BJ (cell line): ENCODE results near the gene ZNF283. TPM values are rescaled to one million over a fixed set of nuclear protein-coding genes. Genes with fewer than 3 reads are reported as not detected.
"Not testable (repeated sequence)": the region's sequence is repeated elsewhere in the genome, so short reads cannot be mapped to it uniquely, and the experiment has no call there.

ENCODE experiments used
- CTCF ChIA-PET: fragments of 350-600 bp; formaldehyde crosslinking; extraction: SDS; loops from one replicate; lab custom pipeline; 2021; ENCODE audit warnings: antibody characterized with exemption, inconsistent platforms; lab: Yijun Ruan, JAX
- POLR2A ChIA-PET: fragments of 300-600 bp; sonication (Branson Sonifier 250); formaldehyde crosslinking; extraction: SDS; loops from one replicate; lab custom pipeline; 2021; ENCODE audit warnings: antibody characterized with exemption; lab: Charles Lee
- DNase-seq: peaks from one replicate; pipeline ENCODE4 v3.0.0-alpha.2; 2011; ENCODE audit warnings: low read depth
- H3K27me3 ChIP-seq: 2 replicates; pipeline ENCODE4 v1.6.0; 2011; ENCODE audit warnings: low read length; ENCODE audit not compliant: control insufficient read depth, insufficient read depth
- H3K36me3 ChIP-seq: 2 replicates; pipeline ENCODE4 v1.5.1; 2011; ENCODE audit warnings: low read length; ENCODE audit not compliant: control insufficient read depth, insufficient read depth
- H3K4me3 ChIP-seq: 2 replicates; pipeline ENCODE4 v1.5.1; 2011; ENCODE audit warnings: low read depth, mild to moderate bottlenecking, control low read depth, low read length
- polyA plus RNA-seq: library from polyadenylated mRNA; depleted of rRNA; stranded (reverse); fragments of >200 nt; gene quantifications from 2 replicates; pipeline ENCODE4 v1.2.3, GENCODE V29; 2011
- TF ChIP-seq, protein P1 (sequence below): IDR thresholded peaks from 2 replicates; pipeline ENCODE4 v1.5.1; 2011; ENCODE audit warnings: low read depth, mild to moderate bottlenecking, control low read depth, inconsistent platforms, low read length, moderate library complexity; ENCODE audit not compliant: insufficient read depth

ZNF283 gene
- polyA plus RNA-seq, 1 experiment: 3.0 TPM

DNA sequence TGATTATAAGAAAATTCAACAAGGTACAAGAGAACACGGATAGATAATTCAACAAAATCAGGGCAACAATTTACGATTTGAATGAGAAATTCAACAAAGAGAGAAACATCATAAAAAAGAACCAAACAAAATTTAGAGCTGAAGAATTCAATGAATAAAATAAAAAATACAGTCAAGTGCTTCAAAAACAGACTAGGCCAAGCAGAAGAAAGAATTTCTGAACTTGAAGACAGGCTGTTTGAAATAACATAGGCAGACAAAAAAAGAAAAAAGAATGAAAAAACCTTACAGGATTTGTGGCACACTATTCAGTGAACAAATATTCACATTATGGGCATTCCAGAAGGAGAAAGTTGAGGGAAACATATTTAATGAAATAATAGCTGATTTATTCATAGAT lies 31.1 kb downstream of the ZNF283 start:
- TF ChIP-seq, protein P1, sequence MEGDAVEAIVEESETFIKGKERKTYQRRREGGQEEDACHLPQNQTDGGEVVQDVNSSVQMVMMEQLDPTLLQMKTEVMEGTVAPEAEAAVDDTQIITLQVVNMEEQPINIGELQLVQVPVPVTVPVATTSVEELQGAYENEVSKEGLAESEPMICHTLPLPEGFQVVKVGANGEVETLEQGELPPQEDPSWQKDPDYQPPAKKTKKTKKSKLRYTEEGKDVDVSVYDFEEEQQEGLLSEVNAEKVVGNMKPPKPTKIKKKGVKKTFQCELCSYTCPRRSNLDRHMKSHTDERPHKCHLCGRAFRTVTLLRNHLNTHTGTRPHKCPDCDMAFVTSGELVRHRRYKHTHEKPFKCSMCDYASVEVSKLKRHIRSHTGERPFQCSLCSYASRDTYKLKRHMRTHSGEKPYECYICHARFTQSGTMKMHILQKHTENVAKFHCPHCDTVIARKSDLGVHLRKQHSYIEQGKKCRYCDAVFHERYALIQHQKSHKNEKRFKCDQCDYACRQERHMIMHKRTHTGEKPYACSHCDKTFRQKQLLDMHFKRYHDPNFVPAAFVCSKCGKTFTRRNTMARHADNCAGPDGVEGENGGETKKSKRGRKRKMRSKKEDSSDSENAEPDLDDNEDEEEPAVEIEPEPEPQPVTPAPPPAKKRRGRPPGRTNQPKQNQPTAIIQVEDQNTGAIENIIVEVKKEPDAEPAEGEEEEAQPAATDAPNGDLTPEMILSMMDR: no peak
- no peak for DNase-seq
- no peak overlapping the region for H3K4me3 ChIP-seq
- POLR2A ChIA-PET: no interaction called here
- no peaks in the 10 kb centered on the region for H3K27me3 ChIP-seq
- H3K36me3 ChIP-seq: no peaks in the 10 kb centered on the region
- CTCF ChIA-PET: no interaction called here

DNA sequence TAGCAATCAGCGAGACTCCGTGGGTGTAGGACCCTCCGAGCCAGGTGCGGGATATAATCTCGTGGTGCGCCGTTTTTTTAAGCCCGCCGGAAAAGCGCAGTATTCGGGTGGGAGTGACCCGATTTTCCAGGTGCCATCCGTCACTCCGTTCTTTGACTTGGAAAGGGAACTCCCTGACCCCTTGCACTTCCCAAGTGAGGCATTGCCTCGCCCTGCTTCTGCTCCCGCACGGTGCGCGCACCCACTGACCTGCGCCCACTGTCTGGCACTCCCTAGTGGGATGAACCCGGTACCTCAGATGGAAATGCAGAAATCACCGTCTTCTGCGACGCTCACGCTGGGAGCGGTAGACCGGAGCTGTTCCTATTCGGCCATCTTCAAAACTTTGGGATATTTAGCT lies 39.8 kb downstream of the ZNF283 start:
- POLR2A ChIA-PET, DNase-seq, H3K27me3 ChIP-seq, H3K4me3 ChIP-seq, CTCF ChIA-PET, H3K36me3 ChIP-seq: not testable (repeated sequence)

DNA sequence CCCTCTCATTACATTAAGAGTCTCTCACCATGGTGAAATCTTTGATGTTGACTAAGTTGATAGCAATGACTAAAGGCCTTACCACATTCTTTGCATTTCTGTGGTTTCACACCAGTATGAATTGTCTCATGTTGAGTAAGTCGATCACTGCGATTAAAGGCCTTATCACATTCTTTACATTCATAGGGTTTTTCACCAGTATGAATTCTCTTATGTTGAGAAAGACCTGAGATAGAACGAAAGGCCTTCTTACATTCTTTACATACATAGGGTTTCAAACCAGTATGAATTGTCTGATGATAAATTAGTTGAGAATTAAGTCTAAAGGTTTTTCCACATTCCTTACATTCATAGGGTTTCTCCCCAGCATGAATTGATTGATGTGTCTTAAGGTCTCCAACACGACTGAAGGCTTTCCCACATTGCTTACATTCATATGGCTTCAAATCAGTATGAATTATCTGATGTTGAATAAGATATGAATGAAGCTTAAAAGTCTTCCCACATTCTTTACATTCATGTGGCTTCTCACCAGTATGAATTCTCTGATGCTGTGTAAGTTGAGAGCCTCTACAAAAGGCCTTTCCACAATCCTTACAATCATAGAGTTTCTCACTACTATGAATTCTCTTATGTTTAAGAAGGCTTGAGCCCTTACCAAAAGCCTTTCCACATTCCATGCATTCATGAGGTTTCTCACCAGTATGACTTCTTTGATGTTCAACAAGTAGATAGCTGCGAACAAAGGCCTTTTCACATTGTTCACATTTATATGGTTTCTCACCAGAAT lies 45.6 kb downstream of the ZNF283 start:
- Histone ChIP-seq H3K4me3 (no peak overlapping the region), H3K27me3 (no peaks in the 10 kb centered on the region), H3K36me3 (no peaks in the 10 kb centered on the region)
- CTCF ChIA-PET: no interaction called here
- no peak for DNase-seq
- POLR2A ChIA-PET: no interaction called here
- TF ChIP-seq, protein P1: no peak

DNA sequence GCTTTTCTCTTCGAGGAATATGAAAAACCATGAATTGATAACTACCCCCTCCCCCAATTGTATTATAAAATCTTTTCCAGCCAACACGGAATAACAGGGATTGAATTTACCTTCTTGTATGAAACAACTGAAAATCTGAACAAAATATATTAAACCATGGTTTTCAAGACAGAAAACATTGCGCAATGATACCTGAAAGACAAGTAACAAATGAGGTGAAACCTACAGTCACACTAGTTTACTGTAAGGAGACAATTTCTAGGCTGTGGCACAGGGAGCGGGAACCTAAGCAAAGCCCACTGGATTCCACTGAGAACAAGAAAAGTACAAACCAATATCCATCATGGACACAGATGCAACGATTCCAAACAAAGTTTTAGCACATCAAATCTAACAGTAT lies 53.4 kb downstream of the ZNF283 start:
- ChIA-PET POLR2A (no interaction called here), CTCF (no interaction called here)
- Histone ChIP-seq H3K27me3 (no peaks in the 10 kb centered on the region), H3K4me3 (no peak overlapping the region), H3K36me3 (no peaks in the 10 kb centered on the region)
- no peak for DNase-seq
- TF ChIP-seq, protein P1: no peak

DNA sequence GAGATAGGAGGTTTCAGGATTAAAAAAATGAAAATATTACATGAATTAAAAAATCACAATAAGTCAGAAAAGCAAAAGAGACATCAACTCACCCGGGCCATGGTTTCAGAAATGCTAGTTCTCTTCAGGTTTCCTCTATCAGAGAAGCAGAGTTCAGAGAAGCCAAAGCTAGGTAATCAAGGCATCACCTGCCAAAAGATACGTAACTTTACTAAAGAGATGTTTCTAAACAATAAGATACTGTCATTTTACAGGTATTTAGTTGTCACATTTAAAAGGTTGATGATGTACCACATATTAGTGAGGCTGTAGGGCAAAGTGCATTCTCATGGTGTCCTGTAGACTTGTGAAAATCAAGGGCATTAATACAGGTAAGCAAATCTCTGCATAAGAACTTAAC lies 56.7 kb downstream of the ZNF283 start, which contains the start of gene ZNF404:
ZNF404 (minus strand) TSS at position 101 of the 400 bp plus-strand sequence.
- no peaks in the 10 kb centered on the region for H3K27me3 ChIP-seq
- CTCF ChIA-PET: no interaction called here
- no peaks in the 10 kb centered on the region for H3K36me3 ChIP-seq
- no peak within 1 kb of the TSS for H3K4me3 ChIP-seq
- POLR2A ChIA-PET: interaction anchor here (0.6 kb wide), 1 partner anchor 215 kb away, joined by 3 read pairs; no protein-coding TSS in a partner anchor
- TF ChIP-seq, protein P1: no peak
- DNase-seq: no peak
